Measurements from ENCODE around the gene PHKA2.
A peak's percentile ranks its signal among the peaks of the same experiment; 100 is the strongest.

Gene PHKA2

GRCh38 chrX:18900401-18900976 lies 83.4 kb downstream of the PHKA2 start:
- no peak for DNase-seq (ENCODE audit: low read depth, low spot score)
- in situ Hi-C loops (cut with HindIII; ENCODE audit: low sequenced_read_pairs), result no loop called here
- no peak for TF ChIP-seq CTCF (IDR thresholded peaks at IDR 0.05; ENCODE audit: low read depth, low read length)
- no peak overlapping the region for H3K4me3 ChIP-seq (ENCODE audit: low read depth, low read length)

DNA sequence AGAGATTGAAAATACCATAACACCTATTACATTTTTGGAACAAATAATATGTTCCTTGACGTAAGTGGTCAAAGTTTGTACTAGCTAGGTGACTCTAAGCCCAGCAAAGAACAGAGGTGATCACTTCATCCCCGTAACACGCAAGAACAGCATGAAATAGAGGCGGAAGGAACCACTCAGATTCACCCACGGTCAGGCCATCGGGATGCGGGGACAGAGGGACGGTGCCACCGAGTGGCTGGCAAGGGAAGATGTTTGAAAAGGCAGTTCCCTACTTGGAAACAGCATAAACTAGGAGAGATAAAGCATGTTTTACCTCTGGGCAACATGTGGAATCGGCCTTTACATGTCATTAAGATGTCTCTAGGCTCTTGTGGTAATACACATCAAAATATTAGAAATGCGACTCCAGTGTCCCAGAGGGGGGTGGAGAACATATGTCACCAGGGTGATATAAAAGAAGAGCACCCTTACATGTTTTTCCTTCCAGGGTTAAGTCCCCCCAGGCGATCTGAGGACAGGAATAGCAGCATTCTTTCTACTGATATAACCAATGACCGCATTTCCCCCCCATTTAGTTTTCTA lies 84.0 kb downstream of the PHKA2 start:
- peak; percentile 38 for TF ChIP-seq CTCF (IDR thresholded peaks at IDR 0.05; ENCODE audit: low read depth, low read length)
- no peak overlapping the region for H3K4me3 ChIP-seq (ENCODE audit: low read depth, low read length)
- peak; percentile 8 for DNase-seq (ENCODE audit: low read depth, low spot score)
- in situ Hi-C loops (cut with HindIII; ENCODE audit: low sequenced_read_pairs), result no loop called here

DNA sequence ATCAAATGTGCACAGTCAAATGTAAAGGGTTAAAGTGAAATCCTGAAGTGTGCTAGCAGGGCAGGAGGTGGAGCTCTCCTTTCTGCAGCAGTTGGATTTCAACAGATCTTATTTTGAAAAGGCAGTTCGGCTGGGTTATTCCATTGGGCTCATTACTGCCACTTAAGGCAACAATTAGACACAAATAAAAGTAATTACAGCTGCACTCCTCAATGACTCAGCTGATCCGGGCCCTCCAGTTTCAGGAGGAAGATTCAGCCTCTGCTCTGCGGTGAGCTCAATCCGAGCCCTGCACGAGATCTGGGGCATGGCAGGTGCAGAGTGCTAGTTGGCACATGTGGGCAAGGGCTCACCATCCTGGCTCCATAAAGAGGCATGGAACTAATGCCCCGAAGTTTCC lies 85.4 kb downstream of the PHKA2 start:
- DNase-seq (ENCODE audit: low read depth, low spot score), result no peak
- in situ Hi-C loops (cut with HindIII; ENCODE audit: low sequenced_read_pairs), result no loop called here
- no peak for TF ChIP-seq CTCF (IDR thresholded peaks at IDR 0.05; ENCODE audit: low read depth, low read length)
- no peak overlapping the region for H3K4me3 ChIP-seq (ENCODE audit: low read depth, low read length)

- TF ChIP-seq CTCF (IDR thresholded peaks at IDR 0.05; ENCODE audit: low read depth, low read length), result no peak
- DNase-seq (ENCODE audit: low read depth, low spot score), result no peak
- in situ Hi-C loops (cut with HindIII; ENCODE audit: low sequenced_read_pairs), result no loop called here
- H3K4me3 ChIP-seq (ENCODE audit: low read depth, low read length), result no peak overlapping the region
These were observed 85.8 kb downstream of the PHKA2 start for GRCh38 chrX:18898091-18898490.

- no peak overlapping the region for H3K4me3 ChIP-seq (ENCODE audit: low read depth, low read length)
- in situ Hi-C loops (cut with HindIII; ENCODE audit: low sequenced_read_pairs), result no loop called here
- no peak for TF ChIP-seq CTCF (IDR thresholded peaks at IDR 0.05; ENCODE audit: low read depth, low read length)
- DNase-seq (ENCODE audit: low read depth, low spot score), result no peak
These were observed 86.3 kb downstream of the PHKA2 start for GRCh38 chrX:18897611-18898010.

- no peak for TF ChIP-seq CTCF (IDR thresholded peaks at IDR 0.05; ENCODE audit: low read depth, low read length)
- H3K4me3 ChIP-seq (ENCODE audit: low read depth, low read length), result no peak overlapping the region
- in situ Hi-C loops (cut with HindIII; ENCODE audit: low sequenced_read_pairs), result no loop called here
- DNase-seq (ENCODE audit: low read depth, low spot score), result no peak
These were observed 87.0 kb downstream of the PHKA2 start for GRCh38 chrX:18896680-18897544.
